GM21723 (cell line): ENCODE data around the gene NPAS3.

ENCODE experiments used
- ATAC-seq: cut with Tn5 transposase; IDR thresholded peaks from one replicate; pipeline ENCODE4 v1.9.1; 2021; ENCODE audit warnings: mild to moderate bottlenecking, moderate library complexity; ENCODE audit not compliant: unreplicated experiment

NPAS3 gene

DNA sequence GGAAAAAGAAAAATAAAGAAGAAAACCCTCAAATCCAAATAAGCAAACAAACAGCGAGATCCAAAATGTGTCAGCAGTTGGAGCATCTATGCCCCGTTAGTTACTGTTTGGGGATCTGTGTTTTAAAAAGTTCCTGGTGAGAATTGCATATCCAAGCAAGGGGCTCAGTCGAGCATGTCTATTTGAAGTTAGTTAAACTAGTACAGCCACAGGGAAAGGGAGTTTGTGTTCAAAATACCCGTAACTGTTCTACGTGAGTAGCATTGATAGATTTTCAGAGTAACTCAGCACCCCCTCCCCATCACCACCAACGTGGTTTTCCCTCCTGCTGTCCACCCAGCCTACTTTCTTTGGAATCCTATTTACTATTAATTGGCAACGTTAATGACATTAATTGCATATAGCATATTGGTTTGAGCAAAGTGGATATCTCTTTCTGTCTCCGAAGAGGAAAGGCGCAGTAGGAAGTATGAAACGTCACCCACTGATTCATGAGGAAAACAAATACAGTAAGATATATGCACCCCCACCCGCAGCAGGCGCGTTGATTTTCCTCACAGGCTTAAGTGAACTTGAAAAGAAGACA is 1.5 kb downstream of the NPAS3 start:
- ATAC-seq = no peak

DNA sequence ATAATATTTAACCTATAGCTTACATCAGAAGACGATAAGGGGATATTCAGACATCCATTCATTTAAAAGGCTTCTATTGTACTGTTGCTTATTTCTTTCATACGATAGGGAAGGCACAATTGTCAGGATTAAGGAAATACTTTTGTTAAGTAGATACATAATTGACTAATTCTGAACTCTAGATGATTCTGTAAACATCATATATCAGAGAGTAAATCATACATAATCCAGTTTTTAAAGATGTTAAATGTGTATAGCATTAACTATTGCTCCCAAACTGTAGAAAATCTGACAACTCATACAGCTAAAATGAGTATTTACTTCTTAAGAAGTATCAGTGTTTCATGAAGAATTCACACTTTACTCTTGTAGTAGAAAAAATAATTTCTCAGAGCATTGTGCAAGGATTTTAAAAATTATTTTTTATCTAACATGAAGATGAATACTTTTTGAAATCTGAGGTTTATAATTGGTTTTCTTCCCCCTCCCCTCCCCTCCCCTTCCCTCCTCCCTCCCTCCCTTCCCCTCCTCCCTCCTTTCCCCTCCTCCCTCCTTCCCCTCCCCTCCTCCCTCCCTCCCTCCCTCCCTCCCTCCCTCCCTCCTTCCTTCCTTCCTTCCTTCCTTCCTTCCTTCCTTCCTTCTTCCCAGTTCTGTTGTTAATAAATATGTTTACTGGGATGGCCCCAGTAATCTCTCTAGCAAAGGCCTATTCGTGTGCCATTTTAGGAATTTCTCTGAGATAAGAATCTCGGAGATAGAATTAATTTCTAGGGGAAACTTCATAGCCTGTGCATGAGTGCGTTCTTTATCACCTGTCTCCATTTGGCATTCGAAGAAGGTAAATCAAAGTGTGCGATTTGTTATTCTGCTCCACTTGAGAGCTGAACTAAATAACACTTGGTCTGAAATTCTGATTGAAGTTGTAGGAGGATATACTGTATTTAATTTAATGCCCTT is 2.3 kb downstream of the NPAS3 start:
- ATAC-seq = no peak

DNA sequence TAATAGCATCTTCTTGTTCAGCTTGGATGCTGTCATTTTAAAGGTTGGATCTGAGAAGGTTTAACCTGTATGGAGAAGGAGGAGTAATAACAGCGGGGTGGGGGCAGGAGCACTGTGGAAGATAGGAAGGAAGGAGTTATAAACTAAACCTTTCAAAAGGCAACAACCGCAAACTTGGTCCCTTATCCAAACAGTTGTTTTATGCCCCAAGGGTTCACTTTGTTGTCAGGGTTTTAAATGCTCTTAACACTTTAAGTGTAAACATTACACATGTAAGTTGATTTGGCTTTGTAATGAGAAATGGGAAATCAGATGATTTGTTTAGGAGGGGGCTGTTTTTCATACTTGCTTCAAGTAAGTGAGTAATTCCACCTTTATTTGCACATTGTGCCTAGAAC is 3.0 kb downstream of the NPAS3 start:
- ATAC-seq = no peak

DNA sequence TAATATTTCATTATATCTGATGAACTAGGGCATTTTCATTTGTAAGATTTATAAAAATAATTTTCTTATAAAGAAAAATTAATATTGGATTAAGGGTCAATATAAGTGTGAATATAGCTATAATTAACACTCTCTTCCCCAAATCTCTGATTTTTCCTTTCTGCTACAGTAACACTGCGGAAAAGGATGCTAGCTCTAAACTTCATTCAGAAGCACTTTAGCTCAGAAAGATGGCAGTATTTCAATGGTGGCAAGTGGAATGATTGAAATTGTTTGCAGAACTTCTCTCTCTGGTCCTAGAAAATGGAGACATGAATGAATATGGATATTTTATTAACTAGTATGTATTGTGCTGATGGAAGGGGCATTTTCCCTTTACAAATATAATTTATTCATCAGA is 8.4 kb downstream of the NPAS3 start:
- ATAC-seq = no peak

- ATAC-seq = no peak
Observed at GRCh38 chr14:32947792-32948191, 9.1 kb downstream of the NPAS3 start.

DNA sequence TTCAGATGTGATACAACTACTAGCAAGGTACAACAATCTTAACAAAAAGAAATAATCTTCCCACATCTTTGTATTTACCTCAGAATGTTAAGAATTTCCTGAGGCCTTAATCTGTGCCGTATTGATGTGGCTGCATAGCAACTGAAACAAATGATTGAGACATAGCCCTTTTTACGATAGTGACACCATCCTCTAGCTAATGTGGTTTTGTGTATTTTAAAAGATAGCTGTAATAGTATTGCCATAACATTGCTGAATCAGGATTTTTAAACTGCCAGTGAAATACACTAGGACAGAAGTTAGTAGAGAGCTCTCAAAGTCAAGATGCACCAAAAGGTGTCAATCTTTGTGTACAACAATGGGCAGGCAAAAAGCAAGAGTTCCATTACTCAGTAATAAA is 11.9 kb downstream of the NPAS3 start:
- no peak for ATAC-seq

DNA sequence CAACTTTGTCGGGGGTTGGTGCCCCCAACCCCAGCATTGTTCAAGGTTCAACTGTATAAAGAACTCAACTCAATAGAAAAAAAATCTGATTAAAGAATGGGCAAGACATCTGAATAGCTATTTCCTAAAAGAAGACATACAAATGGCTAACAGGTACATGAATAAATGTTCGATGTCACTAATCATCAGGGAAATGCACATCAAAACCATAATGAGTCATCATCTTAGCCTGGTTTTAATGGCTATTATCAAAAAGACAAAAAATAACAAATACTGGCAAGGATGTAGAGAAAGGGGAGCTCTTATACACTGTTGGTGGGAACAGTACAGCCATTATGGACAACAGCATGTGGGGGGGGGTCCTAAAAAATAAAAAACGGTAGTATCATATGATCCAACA is 28.7 kb downstream of the NPAS3 start:
- no peak for ATAC-seq

DNA sequence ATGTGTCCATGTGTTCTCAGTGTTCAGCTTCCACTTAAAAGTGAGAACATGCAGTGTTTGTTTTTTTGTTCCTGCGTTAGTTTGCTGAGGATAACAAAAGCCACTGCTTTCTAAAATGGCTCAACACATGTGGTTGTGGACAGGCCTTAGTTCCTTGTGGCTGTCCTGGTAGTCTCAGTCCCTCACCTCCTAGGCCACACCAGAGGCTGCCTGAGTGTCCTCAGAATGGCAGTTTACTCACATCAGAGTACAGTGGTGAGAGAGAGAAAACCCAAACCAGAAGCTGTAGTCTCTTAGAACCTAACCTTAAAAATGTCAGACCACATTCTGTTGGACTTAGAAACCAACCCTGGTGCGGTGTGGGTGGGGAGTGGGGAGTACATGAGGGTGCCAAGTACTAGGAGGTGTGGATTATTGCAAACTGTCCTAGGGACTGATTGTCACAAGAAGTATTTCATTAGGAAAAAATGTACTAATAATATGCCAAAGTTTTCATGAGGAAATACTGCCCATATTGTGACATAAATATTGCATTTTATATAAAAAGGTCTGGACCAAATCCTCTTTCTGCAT is 30.4 kb downstream of the NPAS3 start:
- no peak for ATAC-seq

DNA sequence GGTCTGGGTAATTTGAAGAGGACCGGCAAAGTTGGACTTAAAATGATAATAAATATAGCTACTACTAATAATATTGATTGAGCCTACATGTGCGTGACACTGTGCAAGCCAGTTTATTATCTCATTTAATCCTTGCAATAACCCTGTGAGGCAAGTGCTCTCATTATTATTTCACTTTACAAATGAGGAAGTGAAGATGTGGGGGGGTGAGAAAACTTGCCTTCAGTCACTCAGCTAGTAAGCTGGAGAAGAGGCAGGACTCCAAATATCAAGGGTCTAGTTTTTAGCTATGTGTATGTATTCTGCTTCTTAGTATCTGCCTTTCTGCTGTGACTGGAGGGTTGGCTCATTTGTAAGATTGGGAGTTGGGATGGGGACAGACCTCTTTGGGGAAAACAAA is 39.2 kb downstream of the NPAS3 start:
- no peak for ATAC-seq

GRCh38 chr14:32978691-32979255 is 40.1 kb downstream of the NPAS3 start:
- ATAC-seq = no peak

DNA sequence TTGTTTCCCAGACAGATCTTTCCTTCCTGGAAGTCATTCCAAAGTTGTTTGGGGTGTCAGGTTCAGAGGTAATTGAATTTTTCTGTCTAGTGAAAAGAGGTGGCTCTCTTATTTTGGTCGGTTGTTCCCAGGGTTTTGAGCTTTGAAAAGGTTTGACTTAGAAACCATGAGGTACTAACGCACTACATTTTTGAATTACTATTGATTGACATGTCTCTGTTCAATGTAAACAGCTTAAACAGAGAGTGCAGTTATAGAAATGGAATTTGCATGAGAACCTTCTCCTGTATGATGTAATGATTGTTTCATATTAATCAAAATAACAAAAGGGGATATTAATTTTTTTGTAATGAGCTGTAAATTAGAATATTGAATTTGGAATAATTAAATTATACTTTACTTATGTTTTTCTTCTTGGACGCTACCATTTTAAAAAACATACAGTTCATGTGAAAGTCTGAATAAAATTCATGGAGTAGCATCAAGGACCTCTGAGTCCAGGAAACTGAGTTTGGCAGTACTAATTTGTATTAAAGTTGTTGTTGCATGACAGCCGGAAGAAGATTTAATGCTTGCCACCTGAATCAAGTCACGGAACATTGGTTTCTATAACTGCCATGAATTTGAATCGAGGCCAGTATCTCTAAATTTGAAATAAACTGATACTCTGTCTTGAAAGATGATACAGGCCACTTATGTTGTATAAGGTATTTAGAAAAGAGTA is 41.7 kb downstream of the NPAS3 start:
- no peak for ATAC-seq

GRCh38 chr14:32980902-32981501 is 42.3 kb downstream of the NPAS3 start:
- no peak for ATAC-seq

DNA sequence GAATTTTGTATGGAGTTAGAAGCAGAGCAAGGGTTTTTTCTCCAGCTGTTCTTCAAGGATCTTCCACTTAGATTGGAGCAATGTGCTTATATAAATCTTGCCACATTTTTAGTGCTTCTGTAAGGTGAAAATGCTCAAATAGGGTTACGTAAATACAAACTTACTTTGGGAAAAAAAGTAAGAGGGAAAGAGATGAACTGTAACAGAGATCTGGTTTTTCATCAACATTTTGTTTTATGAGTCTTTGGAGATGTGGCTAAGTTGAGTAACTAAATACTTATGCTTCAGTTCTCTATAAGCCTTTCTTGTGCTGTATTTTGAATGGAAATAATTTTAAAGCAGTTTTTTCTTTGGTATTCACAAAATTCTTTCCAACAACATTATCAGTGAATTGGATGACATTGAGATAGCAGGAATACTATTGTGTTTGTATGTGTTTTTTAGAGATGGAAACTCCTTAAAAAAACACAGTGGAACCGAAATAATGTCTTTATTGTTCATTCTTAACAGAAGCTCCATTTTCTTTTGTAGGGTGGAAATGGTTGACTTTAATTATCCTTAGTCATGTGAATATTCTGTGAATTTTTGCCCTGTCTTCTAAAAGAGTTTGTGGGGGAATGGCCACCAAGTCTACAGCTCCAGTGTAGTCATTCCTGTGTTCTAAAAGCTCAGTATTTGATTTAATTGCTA is 45.7 kb downstream of the NPAS3 start:
- ATAC-seq = no peak

GRCh38 chr14:32985866-32986265 is 47.2 kb downstream of the NPAS3 start:
- ATAC-seq = no peak

- no peak for ATAC-seq
Observed at GRCh38 chr14:32986791-32987540, 48.3 kb downstream of the NPAS3 start.

DNA sequence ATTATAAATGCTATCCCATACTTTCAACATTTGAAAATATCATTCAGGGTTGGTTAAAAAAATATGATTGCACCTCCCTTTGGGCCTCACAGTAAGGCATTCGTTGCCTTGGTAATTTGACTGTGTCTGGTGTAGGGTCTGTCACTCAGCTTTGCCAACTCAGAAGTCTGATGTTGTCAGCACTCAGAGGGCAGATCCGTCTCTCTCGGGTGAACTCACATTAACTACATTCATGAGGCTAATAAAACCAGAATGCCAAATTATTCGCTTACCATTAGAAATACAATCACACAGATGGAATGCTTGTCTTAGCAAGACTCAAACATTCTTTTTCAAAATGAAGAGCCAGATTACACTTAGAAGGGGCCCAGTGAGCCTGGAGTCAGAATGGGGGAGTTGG is 53.0 kb downstream of the NPAS3 start:
- ATAC-seq = no peak

DNA sequence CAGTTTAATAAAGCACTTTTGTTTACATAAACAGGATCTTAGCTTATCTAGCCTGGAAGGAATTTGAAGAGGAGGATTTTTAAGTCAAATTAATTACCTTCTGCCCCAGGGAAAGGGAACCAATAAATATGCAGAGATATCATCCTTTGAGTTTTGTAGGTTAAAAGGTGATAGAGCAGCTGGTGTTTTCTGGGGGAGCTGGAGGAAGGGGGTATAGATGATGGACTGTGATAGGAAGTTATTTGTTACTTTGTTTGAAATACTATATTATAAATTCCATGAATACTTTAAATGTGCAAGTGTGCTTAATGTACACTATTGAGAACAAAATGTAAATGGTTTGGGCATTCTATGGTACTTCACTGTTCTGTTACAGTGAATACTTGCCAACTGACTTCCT is 55.2 kb downstream of the NPAS3 start:
- no peak for ATAC-seq

DNA sequence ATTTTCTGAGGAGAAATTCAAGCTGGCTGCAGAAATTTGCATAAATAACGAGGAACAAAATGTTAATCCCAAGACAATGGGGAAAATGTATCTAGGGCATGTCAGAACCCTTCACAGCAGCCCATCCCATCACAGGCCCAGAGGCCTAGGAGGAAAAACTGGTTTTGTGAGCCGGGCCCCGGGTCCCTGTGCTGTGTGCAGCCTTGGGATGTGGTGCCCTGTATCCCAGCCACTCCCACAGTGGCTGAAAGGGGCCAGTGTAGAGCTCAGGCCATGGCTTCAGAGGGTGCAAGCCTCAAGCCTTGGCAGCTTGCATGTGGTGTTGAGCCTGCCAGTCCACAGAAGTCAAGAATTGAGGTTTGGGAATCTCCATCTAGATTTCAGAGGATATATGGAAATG is 57.7 kb downstream of the NPAS3 start:
- ATAC-seq = no peak

DNA sequence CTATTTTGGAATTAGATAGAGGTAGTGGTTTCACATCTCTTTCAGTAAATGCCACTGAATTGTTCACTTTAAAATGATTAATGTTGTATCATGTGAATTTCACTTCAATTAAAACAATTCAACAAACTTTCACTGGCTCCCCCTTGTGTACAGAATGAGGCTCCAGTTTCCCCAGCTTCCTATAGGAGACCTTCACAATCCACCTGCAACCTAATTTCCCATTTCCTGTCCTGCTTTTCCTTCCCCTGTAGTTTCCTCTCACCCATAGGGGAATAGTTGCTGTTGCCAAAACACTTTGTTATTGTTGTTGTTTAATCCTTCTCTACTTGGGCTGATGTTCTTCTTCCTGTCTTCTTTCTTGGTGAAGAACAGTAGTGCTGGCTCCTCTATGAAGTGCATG is 59.8 kb downstream of the NPAS3 start:
- no peak for ATAC-seq
